Suprapubic skin (tissue), 4 donors: ENCODE results near the gene SHC4.

Experiments
- EP300 ChIP-seq: sonication (generic); formaldehyde crosslinking; IDR thresholded peaks from one replicate; pipeline ENCODE4 v1.6.1; 2017; ENCODE audit warnings: antibody characterized with exemption
- POLR2A ChIP-seq, 2 donors: fragments of 450-650 bp; IDR thresholded peaks; one replicate each; pipeline ENCODE4 v1.6.1; 2017; ENCODE audit warnings: antibody characterized with exemption in 2 of 2, mild to moderate bottlenecking in 2 of 2, moderate library complexity in 2 of 2
- POLR2AphosphoS5 ChIP-seq, 3 donors: sonication (generic); formaldehyde crosslinking; IDR thresholded peaks; one replicate each; pipeline ENCODE4 v1.6.1; 2017; ENCODE audit warnings: antibody characterized with exemption in 3 of 3
- TF ChIP-seq, protein P1 (sequence below), 2 donors: fragments of 200-600 bp in 1 of 2; fragments of 450-650 bp in 1 of 2; sonication (generic) in 1 of 2; IDR thresholded peaks; one replicate each; pipeline ENCODE4 v1.5.1; 2016 to 2019; ENCODE audit warnings: antibody characterized with exemption in 2 of 2, mild to moderate bottlenecking in 1 of 2, moderate library complexity in 1 of 2

DNA sequence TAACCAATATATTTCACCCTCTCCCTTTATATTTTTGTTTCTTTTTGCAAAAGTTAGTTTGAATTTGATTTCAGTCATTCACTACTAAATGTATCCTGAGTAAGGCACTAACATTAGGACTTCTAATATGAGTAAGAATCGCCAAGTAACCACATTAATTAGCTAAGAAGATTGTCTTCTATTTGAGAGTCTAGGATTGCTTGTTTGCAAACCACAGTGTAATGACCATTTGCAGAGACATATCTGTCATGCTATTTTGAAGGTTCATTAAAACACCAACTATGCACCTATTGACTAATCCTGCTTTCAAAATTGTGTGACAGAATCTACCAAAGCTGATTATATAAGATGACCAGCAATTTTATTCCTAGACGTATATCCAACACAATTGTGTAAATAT is 91.1 kb downstream of the SHC4 start:
- TF ChIP-seq, protein P1, sequence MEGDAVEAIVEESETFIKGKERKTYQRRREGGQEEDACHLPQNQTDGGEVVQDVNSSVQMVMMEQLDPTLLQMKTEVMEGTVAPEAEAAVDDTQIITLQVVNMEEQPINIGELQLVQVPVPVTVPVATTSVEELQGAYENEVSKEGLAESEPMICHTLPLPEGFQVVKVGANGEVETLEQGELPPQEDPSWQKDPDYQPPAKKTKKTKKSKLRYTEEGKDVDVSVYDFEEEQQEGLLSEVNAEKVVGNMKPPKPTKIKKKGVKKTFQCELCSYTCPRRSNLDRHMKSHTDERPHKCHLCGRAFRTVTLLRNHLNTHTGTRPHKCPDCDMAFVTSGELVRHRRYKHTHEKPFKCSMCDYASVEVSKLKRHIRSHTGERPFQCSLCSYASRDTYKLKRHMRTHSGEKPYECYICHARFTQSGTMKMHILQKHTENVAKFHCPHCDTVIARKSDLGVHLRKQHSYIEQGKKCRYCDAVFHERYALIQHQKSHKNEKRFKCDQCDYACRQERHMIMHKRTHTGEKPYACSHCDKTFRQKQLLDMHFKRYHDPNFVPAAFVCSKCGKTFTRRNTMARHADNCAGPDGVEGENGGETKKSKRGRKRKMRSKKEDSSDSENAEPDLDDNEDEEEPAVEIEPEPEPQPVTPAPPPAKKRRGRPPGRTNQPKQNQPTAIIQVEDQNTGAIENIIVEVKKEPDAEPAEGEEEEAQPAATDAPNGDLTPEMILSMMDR (IDR thresholded peaks at IDR 0.05) = no peak
- no peak for TF ChIP-seq POLR2A (IDR thresholded peaks at IDR 0.05)
- no peak for TF ChIP-seq POLR2AphosphoS5 (IDR thresholded peaks at IDR 0.05)
- no peak for TF ChIP-seq EP300
